Measurements from ENCODE around the gene RSPH6A. TPM values are rescaled to one million over a fixed set of nuclear protein-coding genes. Genes with fewer than 3 reads are reported as not detected.

RSPH6A gene
- total and polyA plus RNA-seq, 2 donors (not counting 1 experiment from before 2014, with no cell fraction given): 0.17 TPM; not detected in 1

GRCh38 chr19:45842198-45842597 is 27.1 kb upstream of the RSPH6A start:
- TF ChIP-seq CTCF (conservative IDR thresholded peaks at IDR 0.05 in 1 of 2, IDR thresholded peaks at IDR 0.05 in 1 of 2; ENCODE audit: low read depth in 1 of 2, low read length in 2 of 2) (no peak), EZH2 (IDR thresholded peaks at IDR 0.05; ENCODE audit: low read length, missing control alignments) (no peak)
- Histone ChIP-seq H3K9me3 (ENCODE audit: control insufficient read depth, insufficient read depth, low read depth, low read length) (no peaks in the 10 kb centered on the region), H2AFZ (ENCODE audit: low read length) (no peak overlapping the region), H4K20me1 (ENCODE audit: control insufficient read depth, extremely low read depth, insufficient read depth, low read length) (no peaks in the 10 kb centered on the region), H3K9ac (ENCODE audit: insufficient read depth, low read length) (no peak overlapping the region), H3K27me3 (ENCODE audit: control insufficient read depth, insufficient read depth, low read length) (no peaks in the 10 kb centered on the region), H3K4me1 (ENCODE audit: control insufficient read depth, extremely low read depth, insufficient read depth, low read length) (no peaks in the 10 kb centered on the region), H3K4me3 (replicated peaks in 1 of 4; ENCODE audit: control extremely low read depth in 1 of 4, insufficient read depth in 1 of 4, low read depth in 3 of 4, low read length in 4 of 4) (no peak overlapping the region), H3K36me3 (ENCODE audit: control insufficient read depth, insufficient read depth, low read length) (peaks cover 20% of the 10 kb centered on the region), H3K4me2 (ENCODE audit: extremely low read depth, insufficient read depth, low read length) (no peak overlapping the region), H3K27ac (ENCODE audit: insufficient read depth, low read length) (no peak overlapping the region), H3K79me2 (ENCODE audit: control insufficient read depth, insufficient read depth, low read length) (no peaks in the 10 kb centered on the region)
- no peak for DNase-seq (ENCODE audit: low read depth in 2 of 2)

- H3K4me3 ChIP-seq (replicated peaks in 1 of 4; ENCODE audit: control extremely low read depth in 1 of 4, insufficient read depth in 1 of 4, low read depth in 3 of 4, low read length in 4 of 4): no peak overlapping the region
- no peak overlapping the region for H3K9ac ChIP-seq (ENCODE audit: insufficient read depth, low read length)
- H3K4me2 ChIP-seq (ENCODE audit: extremely low read depth, insufficient read depth, low read length): no peak overlapping the region
- DNase-seq (ENCODE audit: low read depth in 2 of 2): no peak
- no peak overlapping the region for H3K27ac ChIP-seq (ENCODE audit: insufficient read depth, low read length)
- TF ChIP-seq CTCF (conservative IDR thresholded peaks at IDR 0.05 in 1 of 2, IDR thresholded peaks at IDR 0.05 in 1 of 2; ENCODE audit: low read depth in 1 of 2, low read length in 2 of 2) (no peak), EZH2 (IDR thresholded peaks at IDR 0.05; ENCODE audit: low read length, missing control alignments) (no peak)
- no peak overlapping the region for H2AFZ ChIP-seq (ENCODE audit: low read length)
- no peaks in the 10 kb centered on the region for H3K79me2 ChIP-seq (ENCODE audit: control insufficient read depth, insufficient read depth, low read length)
- no peaks in the 10 kb centered on the region for H3K4me1 ChIP-seq (ENCODE audit: control insufficient read depth, extremely low read depth, insufficient read depth, low read length)
- no peaks in the 10 kb centered on the region for H4K20me1 ChIP-seq (ENCODE audit: control insufficient read depth, extremely low read depth, insufficient read depth, low read length)
- H3K9me3 ChIP-seq (ENCODE audit: control insufficient read depth, insufficient read depth, low read depth, low read length): no peaks in the 10 kb centered on the region
- no peaks in the 10 kb centered on the region for H3K27me3 ChIP-seq (ENCODE audit: control insufficient read depth, insufficient read depth, low read length)
- H3K36me3 ChIP-seq (ENCODE audit: control insufficient read depth, insufficient read depth, low read length): peaks cover 21% of the 10 kb centered on the region
These were observed 19.9 kb upstream of the RSPH6A start for GRCh38 chr19:45834970-45835369.

GRCh38 chr19:45828945-45829344 is 13.8 kb upstream of the RSPH6A start:
- no peaks in the 10 kb centered on the region for H3K9me3 ChIP-seq (ENCODE audit: control insufficient read depth, insufficient read depth, low read depth, low read length)
- TF ChIP-seq EZH2 (IDR thresholded peaks at IDR 0.05; ENCODE audit: low read length, missing control alignments): no peak
- no peak for TF ChIP-seq CTCF (conservative IDR thresholded peaks at IDR 0.05 in 1 of 2, IDR thresholded peaks at IDR 0.05 in 1 of 2; ENCODE audit: low read depth in 1 of 2, low read length in 2 of 2)
- no peaks in the 10 kb centered on the region for H3K79me2 ChIP-seq (ENCODE audit: control insufficient read depth, insufficient read depth, low read length)
- no peak overlapping the region for H3K9ac ChIP-seq (ENCODE audit: insufficient read depth, low read length)
- H3K4me3 ChIP-seq (replicated peaks in 1 of 4; ENCODE audit: control extremely low read depth in 1 of 4, insufficient read depth in 1 of 4, low read depth in 3 of 4, low read length in 4 of 4): no peak overlapping the region
- H3K27ac ChIP-seq (ENCODE audit: insufficient read depth, low read length): no peak overlapping the region
- H3K4me2 ChIP-seq (ENCODE audit: extremely low read depth, insufficient read depth, low read length): no peak overlapping the region
- no peak overlapping the region for H2AFZ ChIP-seq (ENCODE audit: low read length)
- H3K27me3 ChIP-seq (ENCODE audit: control insufficient read depth, insufficient read depth, low read length): no peaks in the 10 kb centered on the region
- peaks cover 36% of the 10 kb centered on the region for H3K36me3 ChIP-seq (ENCODE audit: control insufficient read depth, insufficient read depth, low read length)
- no peaks in the 10 kb centered on the region for H4K20me1 ChIP-seq (ENCODE audit: control insufficient read depth, extremely low read depth, insufficient read depth, low read length)
- no peaks in the 10 kb centered on the region for H3K4me1 ChIP-seq (ENCODE audit: control insufficient read depth, extremely low read depth, insufficient read depth, low read length)
- DNase-seq (ENCODE audit: low read depth in 2 of 2): no peak

Measured in fibroblast of lung (primary cell).